SK-N-MC (cell line): ENCODE measurements around the gene ANKS6.

ENCODE experiments used
- DNase-seq: peaks from one replicate; pipeline ENCODE4 v3.0.0-alpha.2; 2011; ENCODE audit warnings: low read depth, low spot score
- H3K27ac ChIP-seq: fragments of 200-600 bp; sonication (generic); 2 replicates; pipeline ENCODE4 v1.5.1; 2016; ENCODE audit warnings: mixed run types
- H3K36me3 ChIP-seq: fragments of 200-600 bp; sonication (generic); 2 replicates; pipeline ENCODE4 v1.6.1; 2017; ENCODE audit warnings: antibody characterized with exemption, low read length, mixed read lengths; ENCODE audit not compliant: insufficient read depth
- H3K4me3 ChIP-seq: fragments of 200-600 bp; sonication (generic); 2 replicates; pipeline ENCODE4 v1.5.1; 2016
- H3K9ac ChIP-seq: fragments of 200-600 bp; sonication (generic); 2 replicates; pipeline ENCODE4 v1.8.0; 2017; ENCODE audit warnings: mixed run types, mixed read lengths; ENCODE audit not compliant: insufficient read length
- H3K9me3 ChIP-seq: fragments of 200-600 bp; sonication (generic); 2 replicates; pipeline ENCODE4 v1.6.1; 2017; ENCODE audit warnings: low read depth, mild to moderate bottlenecking, antibody characterized with exemption, low read length, moderate library complexity, mixed read lengths
- EZH2 ChIP-seq: fragments of 200-600 bp; sonication (generic); IDR thresholded peaks from one replicate; pipeline ENCODE4 v1.6.1; 2017; ENCODE audit warnings: antibody characterized with exemption
- FOXP2 ChIP-seq: optimal IDR thresholded peaks from 2 replicates; pipeline ENCODE3; 2011; ENCODE audit warnings: mild to moderate bottlenecking, moderate library complexity; ENCODE audit not compliant: insufficient read depth; ENCODE audit errors: extremely low read length, control extremely low read depth
- POLR2AphosphoS5 ChIP-seq: IDR thresholded peaks from 2 replicates; pipeline ENCODE4 v1.6.1; 2012; ENCODE audit warnings: mild to moderate bottlenecking, low read depth, low read length, borderline replicate concordance

ANKS6 gene

GRCh38 chr9:98763986-98764745, 32.2 kb downstream of the ANKS6 start:
- Histone ChIP-seq H3K27ac (no peak overlapping the region), H3K4me3 (no peak overlapping the region), H3K9me3 (no peaks in the 10 kb centered on the region), H3K36me3 (peaks cover 19% of the 10 kb centered on the region; the same call in 1 of the 2 replicates), H3K9ac (no peak overlapping the region)
- TF ChIP-seq POLR2AphosphoS5 (no peak), FOXP2 (no peak), EZH2 (no peak)
- no peak for DNase-seq

DNA sequence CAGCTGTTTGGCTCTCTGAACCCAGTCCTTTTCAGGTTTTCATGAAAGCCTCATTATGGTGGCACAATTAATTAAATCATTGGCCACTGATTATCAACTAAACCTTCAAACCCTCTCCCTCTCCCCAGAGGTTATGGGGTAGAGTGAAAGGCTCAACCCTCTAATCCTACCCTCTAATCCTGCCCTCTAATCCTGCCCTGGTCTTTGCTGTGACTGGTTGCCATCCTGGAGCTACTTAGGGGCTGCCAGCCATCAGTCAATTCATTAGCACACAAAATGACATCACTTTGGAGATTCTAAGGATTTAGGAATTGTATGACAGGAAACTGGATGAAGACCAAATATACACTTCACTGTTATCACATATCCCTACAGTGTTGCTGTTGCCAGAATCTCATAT, 36.1 kb downstream of the ANKS6 start:
- TF ChIP-seq EZH2: no peak
- no peak for TF ChIP-seq POLR2AphosphoS5
- TF ChIP-seq FOXP2: no peak
- Histone ChIP-seq H3K4me3 (no peak overlapping the region), H3K9ac (no peak overlapping the region), H3K36me3 (peaks cover 24% of the 10 kb centered on the region; the same call in 1 of the 2 replicates), H3K27ac (no peak overlapping the region), H3K9me3 (peaks cover 5% of the 10 kb centered on the region; the same call in 1 of the 2 replicates)
- DNase-seq: no peak

DNA sequence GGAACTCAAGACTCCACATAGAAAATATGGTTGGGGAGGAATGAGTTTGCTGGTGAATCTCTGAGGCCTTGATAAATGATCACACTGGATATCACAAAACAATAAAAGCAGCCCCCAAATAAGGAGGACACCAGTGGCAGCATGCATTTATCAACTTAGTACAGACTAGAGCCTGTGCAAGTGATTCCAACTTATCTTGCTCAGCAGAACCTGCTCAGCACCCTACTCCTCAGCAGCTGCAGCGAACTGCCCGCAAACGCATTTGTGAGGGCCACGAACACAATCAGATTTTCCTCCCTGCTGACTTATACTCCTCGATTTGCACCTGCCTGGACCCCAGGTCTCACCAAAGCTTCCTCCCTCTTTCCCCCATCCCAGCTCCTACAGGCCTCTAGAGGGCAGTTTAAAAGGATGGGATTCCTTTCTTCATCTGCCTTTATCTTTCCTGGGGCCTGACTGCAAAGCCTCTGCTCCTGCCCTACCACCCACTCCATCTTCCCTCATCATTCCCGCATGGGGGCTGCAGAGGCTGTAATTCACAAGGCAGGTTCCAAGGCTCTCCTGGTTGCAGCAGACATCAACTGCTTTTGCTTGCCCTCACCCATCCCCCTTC, 41.2 kb downstream of the ANKS6 start:
- no peak overlapping the region for H3K27ac ChIP-seq
- no peak overlapping the region for H3K4me3 ChIP-seq
- peaks cover 22% of the 10 kb centered on the region; the same call in 1 of the 2 replicates for H3K36me3 ChIP-seq
- DNase-seq: no peak
- no peak for TF ChIP-seq EZH2
- no peak overlapping the region for H3K9ac ChIP-seq
- peaks cover 5% of the 10 kb centered on the region; the same call in 1 of the 2 replicates for H3K9me3 ChIP-seq

DNA sequence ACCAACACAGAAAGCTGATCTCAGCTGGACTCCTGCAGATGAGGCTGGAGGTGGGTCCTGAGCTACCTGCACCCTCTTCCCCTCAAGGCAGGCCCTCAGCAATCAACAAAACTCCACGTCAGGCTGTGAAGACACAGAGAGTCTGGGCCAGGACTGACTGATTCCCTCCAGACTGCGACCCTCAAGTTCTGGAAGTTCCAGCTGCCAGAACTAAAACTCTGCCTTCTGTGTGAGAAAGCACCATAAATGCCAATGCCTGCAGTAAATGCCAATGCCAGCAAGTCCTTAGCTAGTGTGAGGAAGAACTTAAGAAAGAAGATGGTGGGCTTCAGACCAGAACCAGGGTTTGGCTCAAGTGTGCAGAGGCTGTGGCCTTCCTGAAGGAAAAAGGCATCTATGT, 45.1 kb downstream of the ANKS6 start:
- no peak for TF ChIP-seq EZH2
- TF ChIP-seq POLR2AphosphoS5: no peak
- no peak for TF ChIP-seq FOXP2
- no peaks in the 10 kb centered on the region for H3K9me3 ChIP-seq
- H3K9ac ChIP-seq: no peak overlapping the region
- H3K27ac ChIP-seq: no peak overlapping the region
- no peak for DNase-seq
- peaks cover 3% of the 10 kb centered on the region; the same call in 1 of the 2 replicates for H3K36me3 ChIP-seq
- no peak overlapping the region for H3K4me3 ChIP-seq

- no peaks in the 10 kb centered on the region for H3K9me3 ChIP-seq
- no peak overlapping the region for H3K27ac ChIP-seq
- no peak for DNase-seq
- H3K36me3 ChIP-seq: peaks cover 3% of the 10 kb centered on the region; the same call in 1 of the 2 replicates
- TF ChIP-seq EZH2 (no peak), FOXP2 (no peak), POLR2AphosphoS5 (no peak)
- H3K4me3 ChIP-seq: no peak overlapping the region
- no peak overlapping the region for H3K9ac ChIP-seq
Observed at GRCh38 chr9:98750364-98751060, 45.8 kb downstream of the ANKS6 start.

GRCh38 chr9:98747476-98747875, 48.9 kb downstream of the ANKS6 start:
- DNase-seq: no peak
- H3K9me3 ChIP-seq: no peaks in the 10 kb centered on the region
- no peak overlapping the region for H3K27ac ChIP-seq
- TF ChIP-seq EZH2: no peak
- no peak for TF ChIP-seq POLR2AphosphoS5
- TF ChIP-seq FOXP2: no peak
- no peak overlapping the region for H3K4me3 ChIP-seq
- H3K9ac ChIP-seq: no peak overlapping the region
- H3K36me3 ChIP-seq: no peaks in the 10 kb centered on the region; the same call in 1 of the 2 replicates

DNA sequence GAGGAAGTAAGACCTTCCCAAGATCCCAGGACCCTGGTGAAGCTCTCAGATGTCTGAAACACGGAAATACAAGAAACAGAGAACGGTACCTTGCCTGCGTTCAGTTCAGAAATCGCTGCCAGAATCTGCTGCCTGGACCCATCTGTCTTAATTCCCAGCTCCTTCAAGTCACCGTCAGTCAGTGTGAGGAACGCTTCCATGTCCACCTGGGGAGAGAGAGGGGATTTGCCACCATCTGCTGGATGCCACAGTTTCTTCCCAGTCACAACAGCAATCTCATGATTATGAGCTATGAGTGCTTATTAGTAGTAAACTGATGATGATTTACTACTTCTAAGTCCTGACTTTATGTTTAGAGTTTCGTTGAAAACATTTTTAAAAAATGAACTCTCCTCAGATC, 50.9 kb downstream of the ANKS6 start:
- no peak for DNase-seq
- TF ChIP-seq POLR2AphosphoS5: no peak
- no peak for TF ChIP-seq EZH2
- no peak for TF ChIP-seq FOXP2
- H3K36me3 ChIP-seq: no peaks in the 10 kb centered on the region

More for the DNA sequence above, 50.9 kb downstream of the ANKS6 start:
- H3K4me3 ChIP-seq: no peak overlapping the region
- H3K27ac ChIP-seq: no peak overlapping the region
- H3K9me3 ChIP-seq: no peaks in the 10 kb centered on the region
- H3K9ac ChIP-seq: no peak overlapping the region
